ENCODE results near the gene SHC2.
A peak's percentile ranks its signal among the peaks of the same experiment; 100 is the strongest.

The SHC2 gene, protein sequence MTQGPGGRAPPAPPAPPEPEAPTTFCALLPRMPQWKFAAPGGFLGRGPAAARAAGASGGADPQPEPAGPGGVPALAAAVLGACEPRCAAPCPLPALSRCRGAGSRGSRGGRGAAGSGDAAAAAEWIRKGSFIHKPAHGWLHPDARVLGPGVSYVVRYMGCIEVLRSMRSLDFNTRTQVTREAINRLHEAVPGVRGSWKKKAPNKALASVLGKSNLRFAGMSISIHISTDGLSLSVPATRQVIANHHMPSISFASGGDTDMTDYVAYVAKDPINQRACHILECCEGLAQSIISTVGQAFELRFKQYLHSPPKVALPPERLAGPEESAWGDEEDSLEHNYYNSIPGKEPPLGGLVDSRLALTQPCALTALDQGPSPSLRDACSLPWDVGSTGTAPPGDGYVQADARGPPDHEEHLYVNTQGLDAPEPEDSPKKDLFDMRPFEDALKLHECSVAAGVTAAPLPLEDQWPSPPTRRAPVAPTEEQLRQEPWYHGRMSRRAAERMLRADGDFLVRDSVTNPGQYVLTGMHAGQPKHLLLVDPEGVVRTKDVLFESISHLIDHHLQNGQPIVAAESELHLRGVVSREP

DNA sequence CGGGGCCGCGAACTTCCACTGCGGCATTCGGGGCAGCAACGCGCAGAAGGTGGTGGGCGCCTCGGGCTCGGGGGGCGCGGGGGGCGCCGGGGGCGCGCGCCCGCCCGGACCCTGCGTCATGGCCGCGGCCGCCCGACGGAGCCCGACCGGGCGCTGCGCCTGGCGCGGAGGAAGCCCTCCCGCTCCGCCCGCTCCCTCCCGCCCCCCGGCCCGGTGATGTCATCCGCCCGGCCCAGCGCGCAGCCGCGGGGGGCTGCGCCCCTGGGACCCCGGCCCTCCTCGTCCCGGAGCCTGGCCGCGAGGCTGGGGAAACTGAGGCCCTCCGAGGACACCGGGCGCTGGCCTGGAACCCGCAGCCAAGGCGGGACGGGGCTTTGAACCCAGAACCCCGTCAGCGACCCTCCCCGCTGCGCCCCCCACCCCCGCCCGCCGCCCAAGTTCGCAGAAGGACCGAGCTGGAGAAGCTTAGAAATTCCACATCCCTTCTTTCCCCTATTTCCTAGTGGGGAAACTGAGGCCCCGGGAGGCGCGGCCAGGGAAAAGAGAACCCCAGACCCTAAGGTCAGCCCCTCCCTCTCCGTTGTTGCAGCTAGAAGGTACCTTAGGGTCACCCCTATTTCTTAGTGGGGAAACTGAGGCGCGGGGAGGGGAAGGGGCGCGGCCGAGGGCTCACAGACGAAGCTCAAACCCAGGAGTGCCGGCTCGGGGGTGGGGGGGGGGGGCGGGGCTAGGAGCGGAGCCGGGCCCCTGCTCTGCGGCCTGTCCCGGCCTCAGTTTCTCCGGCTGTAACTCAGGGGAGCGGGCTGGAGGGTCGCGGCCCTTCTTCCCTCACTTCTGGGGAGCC is at the start of gene SHC2:
Gene SHC2, minus strand, starts transcription at position 157 of the 844 bp plus-strand sequence. Its CDS starts 37 bp downstream, at position 120.
- 0 out of 2 replicates have a peak, but pooled peaks have one; percentile 15 for TF ChIP-seq POLR2A (IDR thresholded peaks at IDR 0.05; ENCODE audit: low read depth, low read length)
- no peak for FAIRE-seq
- no peak for DNase-seq (ENCODE audit: insufficient read length, low spot score)

DNA sequence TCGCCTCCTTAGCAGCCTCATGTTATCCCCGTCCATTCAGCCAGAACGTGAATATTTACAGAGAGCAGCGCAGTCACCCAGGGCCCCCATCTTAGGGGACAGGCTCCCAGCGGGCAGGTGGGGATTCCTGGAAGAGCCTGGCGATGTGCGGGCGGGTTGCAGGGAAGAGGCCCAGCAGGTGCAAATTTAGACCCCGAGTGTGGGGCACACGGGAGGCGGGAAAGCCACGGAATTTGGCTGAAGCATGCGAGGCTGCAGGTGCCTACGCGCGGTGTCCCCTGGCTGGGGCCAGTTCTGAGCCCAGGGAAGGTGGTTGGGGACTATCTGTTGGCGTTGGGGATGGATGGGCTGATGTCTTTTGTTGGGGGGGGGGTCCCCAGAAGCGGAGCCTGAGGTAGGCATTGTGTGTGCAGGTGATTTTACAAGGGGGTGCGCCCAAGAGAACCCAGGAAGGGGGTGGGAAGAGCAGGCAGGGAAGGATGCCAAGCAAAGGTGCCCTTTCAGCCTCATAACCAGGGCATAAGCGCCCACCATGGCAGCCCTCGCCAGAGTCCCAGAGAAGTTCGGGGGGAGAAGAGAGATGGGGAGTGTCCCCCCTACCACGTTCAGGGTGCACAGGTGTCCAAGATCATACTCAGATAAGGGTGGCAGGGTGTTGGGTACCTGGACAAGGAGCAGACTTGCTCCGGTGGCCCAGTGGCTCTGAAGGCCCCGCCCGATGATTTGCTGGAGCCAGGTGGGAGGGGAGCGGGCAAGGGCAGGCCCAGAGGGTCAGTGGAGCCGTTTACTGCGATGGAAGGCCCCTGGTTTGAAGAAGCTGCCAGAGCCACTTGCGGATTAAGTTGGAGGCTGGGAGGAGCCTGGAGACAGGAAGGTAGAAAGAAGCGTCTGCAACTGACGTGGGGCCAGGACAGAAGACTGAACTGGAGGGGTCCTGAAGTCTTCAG is 47.6 kb upstream of the SHC2 start:
- FAIRE-seq = no peak
- TF ChIP-seq POLR2A (IDR thresholded peaks at IDR 0.05; ENCODE audit: low read depth, low read length) = no peak
- DNase-seq (ENCODE audit: insufficient read length, low spot score) = no peak

DNA sequence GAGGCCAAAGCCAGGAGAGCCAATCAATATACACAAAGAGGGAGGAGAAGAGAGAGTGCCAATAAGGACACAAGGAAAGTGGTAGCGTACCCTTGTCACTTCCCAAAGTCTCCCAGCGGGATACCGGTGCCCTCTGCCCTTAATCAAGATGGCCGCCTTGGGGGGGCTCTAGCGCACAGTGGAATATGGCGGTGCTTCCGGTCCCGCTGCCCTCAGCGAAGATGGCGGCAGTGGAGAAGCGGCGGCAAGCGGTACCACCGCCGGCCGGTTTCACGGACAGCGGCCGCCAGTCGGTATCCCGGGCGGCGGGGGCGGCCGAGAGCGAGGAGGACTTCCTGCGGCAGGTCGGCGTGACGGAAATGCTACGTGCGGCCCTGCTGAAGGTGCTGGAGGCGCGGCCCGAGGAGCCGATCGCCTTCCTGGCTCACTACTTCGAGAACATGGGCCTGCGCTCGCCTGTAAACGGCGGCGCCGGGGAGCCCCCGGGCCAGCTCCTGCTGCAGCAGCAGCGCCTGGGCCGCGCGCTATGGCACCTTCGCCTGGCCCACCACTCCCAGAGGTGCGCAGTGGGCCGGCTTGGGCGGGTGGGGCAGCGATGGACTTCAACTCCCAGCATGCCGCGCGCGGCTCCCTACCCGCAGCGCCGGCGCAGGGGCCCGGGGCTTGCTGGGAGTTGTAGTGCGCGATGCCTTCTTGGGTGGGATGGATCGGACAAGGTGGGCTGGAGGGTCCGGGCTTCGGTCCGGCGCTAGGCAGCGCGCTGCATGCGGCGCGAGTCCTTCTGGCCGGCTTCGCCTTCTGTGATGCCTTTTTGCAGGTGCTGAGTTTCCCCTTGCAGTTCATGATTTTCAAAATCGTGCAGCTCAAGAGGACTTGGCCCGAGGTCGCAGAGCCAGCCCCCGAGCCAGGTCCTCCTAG is 46.7 kb upstream of the SHC2 start, which contains the start of gene TPGS1:
Gene TPGS1, plus strand, starts transcription at position 212 of the 918 bp plus-strand sequence. Its CDS starts 10 bp downstream, at position 222.
- peak; percentile 85 for DNase-seq (ENCODE audit: insufficient read length, low spot score)
- no peak for FAIRE-seq
- TF ChIP-seq POLR2A (IDR thresholded peaks at IDR 0.05; ENCODE audit: low read depth, low read length) = peak; percentile 85

DNA sequence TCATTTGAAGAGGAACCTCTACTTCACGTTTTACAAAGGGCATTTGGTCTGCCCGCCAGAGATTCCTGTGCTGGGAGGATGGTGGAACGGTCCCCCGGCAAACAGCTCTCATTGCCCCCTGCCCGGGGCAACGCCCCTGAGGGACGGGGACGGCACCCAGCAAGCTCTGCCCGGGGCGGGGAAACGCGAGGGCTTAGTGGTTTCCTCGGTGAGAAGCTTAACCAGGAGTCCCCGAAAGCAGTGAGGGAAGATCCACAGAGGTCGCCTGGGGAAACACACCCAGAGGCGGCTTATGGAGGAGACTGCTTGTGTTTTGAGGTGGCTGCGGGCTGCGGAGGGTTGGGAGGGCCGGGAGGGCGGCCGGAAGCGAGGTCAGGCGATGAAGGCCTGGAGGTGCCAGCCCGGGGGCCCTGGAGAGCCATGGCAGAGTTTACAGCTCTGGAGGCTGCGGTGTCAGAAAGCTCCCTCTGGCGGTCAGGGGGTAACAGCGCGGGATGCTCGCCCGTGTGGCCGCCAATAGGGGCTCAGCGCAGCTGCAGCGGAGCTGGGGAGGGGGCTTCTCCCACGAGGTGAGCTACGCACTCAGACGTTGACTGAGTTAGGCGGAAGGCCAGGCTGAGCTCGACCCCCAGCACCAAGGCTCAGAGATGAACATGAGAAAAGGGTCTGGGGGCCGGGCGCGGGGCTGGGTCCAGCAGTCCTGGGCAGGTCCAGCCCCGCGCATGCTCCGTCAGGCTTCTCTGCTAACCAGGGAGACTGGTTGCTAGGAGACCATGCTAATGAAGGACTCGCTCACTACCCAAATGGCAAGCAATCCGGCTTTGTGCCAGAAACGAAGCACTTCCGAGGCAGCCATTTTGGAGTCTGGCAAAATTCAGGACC is 45.8 kb upstream of the SHC2 start:
- FAIRE-seq (peak; percentile 88), DNase-seq (ENCODE audit: insufficient read length, low spot score) (peak; percentile 99)
- no peak for TF ChIP-seq POLR2A (IDR thresholded peaks at IDR 0.05; ENCODE audit: low read depth, low read length)

DNA sequence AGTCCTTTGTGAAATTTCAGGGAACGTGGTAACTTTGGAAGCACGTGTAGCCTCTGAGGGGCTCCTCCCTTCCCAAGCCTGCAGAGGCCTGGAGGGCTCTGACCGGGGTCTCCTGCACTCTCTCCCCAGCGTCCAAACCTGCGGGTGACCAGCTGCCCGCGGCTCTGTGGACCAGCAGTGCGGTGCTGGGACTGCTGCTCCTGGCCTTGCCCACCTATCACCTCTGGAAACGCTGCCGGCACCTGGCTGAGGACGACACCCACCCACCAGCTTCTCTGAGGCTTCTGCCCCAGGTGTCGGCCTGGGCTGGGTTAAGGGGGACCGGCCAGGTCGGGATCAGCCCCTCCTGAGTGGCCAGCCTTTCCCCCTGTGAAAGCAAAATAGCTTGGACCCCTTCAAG is 43.8 kb upstream of the SHC2 start:
- FAIRE-seq (no peak), DNase-seq (ENCODE audit: insufficient read length, low spot score) (no peak)
- no peak for TF ChIP-seq POLR2A (IDR thresholded peaks at IDR 0.05; ENCODE audit: low read depth, low read length)

DNA sequence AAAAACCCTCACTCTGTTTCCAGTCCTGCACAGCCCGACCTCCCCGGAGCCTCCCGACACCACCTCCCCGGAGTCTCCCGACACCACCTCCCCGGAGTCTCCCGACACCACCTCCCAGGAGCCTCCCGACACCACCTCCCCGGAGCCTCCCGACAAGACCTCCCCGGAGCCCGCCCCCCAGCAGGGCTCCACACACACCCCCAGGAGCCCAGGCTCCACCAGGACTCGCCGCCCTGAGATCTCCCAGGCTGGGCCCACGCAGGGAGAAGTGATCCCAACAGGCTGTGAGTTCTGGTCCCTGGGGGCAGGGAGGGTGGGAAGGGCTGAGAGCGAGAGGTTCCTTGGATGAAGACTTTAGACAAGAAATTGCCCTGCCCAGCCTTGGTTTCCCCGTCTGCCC is 40.8 kb upstream of the SHC2 start:
- DNase-seq (ENCODE audit: insufficient read length, low spot score) = no peak
- no peak for TF ChIP-seq POLR2A (IDR thresholded peaks at IDR 0.05; ENCODE audit: low read depth, low read length)
- FAIRE-seq = no peak

DNA sequence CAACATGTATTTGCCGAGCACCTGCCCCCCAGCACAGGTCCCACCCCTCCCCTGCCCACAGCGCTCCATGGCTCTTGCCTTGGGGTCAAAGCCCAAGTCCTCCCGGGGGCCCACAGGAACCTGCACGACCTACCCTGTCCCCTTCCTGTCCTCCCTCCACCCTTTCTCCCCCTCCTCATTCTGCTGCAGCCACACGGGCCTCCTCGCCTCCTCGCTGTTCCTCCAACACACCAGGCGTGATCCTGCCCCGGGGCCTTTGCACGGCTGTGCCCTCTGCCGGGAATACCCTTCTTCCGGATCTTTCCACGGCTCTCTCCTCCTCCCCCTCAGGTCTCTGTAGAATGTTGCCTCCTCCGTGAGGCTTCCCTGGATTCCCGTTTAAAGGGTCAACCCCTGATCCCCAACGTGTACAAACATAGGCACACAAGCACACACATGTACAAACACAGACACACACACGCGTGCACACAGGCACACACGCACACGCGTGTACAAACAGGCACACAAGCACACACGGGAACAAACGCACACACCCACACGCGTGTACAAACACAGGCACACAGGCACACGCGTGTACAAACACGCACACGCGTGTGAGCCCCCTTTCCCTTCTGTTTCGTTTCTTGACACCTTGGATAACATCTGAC is 38.3 kb upstream of the SHC2 start:
- FAIRE-seq (no peak), DNase-seq (ENCODE audit: insufficient read length, low spot score) (no peak)
- TF ChIP-seq POLR2A (IDR thresholded peaks at IDR 0.05; ENCODE audit: low read depth, low read length) = no peak

DNA sequence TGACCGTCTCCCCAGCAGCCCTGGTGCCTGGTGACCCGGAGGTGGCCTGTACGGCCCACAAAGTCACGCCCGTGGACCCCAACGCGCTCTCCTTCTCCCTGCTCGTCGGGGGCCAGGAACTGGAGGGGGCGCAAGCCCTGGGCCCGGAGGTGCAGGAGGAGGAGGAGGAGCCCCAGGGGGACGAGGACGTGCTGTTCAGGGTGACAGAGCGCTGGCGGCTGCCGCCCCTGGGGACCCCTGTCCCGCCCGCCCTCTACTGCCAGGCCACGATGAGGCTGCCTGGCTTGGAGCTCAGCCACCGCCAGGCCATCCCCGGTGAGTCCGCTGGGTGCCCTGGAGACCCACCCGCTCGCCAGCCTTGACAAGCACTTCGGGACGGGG is 37.7 kb upstream of the SHC2 start:
- no peak for TF ChIP-seq POLR2A (IDR thresholded peaks at IDR 0.05; ENCODE audit: low read depth, low read length)
- no peak for DNase-seq (ENCODE audit: insufficient read length, low spot score)
- no peak for FAIRE-seq

DNA sequence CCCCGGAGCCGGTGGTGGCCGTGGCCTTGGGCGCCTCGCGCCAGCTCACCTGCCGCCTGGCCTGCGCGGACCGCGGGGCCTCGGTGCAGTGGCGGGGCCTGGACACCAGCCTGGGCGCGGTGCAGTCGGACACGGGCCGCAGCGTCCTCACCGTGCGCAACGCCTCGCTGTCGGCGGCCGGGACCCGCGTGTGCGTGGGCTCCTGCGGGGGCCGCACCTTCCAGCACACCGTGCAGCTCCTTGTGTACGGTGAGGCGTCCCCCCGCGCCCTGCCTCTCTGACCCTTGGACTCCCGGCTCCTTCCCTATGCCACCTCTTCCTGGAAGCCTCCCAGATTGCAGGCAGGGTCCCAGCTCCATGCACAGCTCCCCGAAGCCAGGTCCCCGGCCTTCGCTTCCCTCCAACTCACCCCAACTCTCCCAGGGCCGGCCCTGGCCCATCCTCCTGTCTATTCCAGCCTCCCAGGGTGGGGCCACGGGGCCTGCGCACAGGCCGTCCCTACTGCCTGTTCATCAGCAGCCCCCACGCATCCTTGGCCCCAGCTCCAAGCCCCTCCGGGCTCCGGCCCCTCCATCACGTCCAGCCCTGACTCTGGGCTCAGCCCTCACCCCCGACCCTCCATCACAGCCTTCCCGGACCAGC is 37.2 kb upstream of the SHC2 start:
- no peak for TF ChIP-seq POLR2A (IDR thresholded peaks at IDR 0.05; ENCODE audit: low read depth, low read length)
- no peak for FAIRE-seq
- DNase-seq (ENCODE audit: insufficient read length, low spot score) = no peak

DNA sequence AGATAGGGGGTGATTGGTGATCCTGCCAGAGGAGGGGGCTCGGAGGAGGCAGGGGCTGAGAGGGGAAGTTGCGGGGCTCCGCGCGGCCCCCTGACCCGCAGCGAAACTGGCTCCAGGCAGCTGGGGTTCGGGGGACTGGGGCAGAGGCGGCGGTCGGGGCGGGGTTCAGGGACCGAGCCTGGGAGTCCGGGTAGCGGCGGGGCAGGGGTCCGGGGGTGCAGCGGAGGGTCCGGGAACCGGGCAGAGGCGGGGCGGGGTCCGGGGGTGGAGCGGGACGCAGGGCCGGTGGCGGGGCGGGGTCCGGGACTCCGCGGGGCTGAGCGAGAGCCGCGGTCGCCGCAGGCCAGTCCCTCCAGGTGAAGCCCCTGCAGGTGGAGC is 36.6 kb upstream of the SHC2 start:
- FAIRE-seq = no peak
- DNase-seq (ENCODE audit: insufficient read length, low spot score) = no peak
- TF ChIP-seq POLR2A (IDR thresholded peaks at IDR 0.05; ENCODE audit: low read depth, low read length) = no peak
